Activated T-cell treated with anti-CD3 and anti-CD28 coated beads for 48 hours (primary cell): ENCODE results near the gene SEMG1.

Source experiments
- DNase-seq: peaks from one replicate; pipeline ENCODE4 v3.0.0-alpha.2; 2020; ENCODE audit warnings: low read depth

The SEMG1 gene

DNA sequence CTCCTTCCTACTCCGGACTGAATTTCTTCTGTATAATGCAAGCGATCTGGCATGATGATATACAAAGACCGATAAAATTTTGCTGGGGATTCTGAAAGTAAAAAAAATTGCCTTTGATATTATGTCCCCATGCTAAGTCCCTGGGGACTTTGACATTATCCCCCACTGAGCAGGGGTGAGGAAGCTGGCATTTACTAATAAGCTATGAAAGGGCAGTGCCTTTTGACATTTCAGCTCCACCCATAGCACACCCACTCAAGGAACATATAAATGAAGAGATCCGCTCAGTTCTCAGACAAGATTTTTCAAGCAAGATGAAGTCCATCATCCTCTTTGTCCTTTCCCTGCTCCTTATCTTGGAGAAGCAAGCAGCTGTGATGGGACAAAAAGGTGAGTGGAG lies 14.2 kb downstream of the SEMG1 start, which contains the start of gene SEMG2:
Gene SEMG2, plus strand, starts transcription at position 298 of the 400 bp plus-strand sequence. Its CDS starts 17 bp downstream, at position 315.
- no peak for DNase-seq

DNA sequence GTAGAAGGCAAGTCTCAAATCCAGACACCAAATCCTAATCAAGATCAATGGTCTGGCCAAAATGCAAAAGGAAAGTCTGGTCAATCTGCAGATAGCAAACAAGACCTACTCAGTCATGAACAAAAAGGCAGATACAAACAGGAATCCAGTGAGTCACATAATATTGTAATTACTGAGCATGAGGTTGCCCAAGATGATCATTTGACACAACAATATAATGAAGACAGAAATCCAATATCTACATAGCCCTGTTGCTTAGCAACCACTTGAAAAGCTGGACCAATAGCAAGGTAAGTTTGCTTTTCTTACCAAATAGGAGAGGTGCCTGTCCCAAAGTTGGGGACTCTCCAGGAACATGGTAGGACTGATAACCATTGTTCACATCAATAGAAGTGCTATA lies 16.3 kb downstream of the SEMG1 start:
- no peak for DNase-seq

DNA sequence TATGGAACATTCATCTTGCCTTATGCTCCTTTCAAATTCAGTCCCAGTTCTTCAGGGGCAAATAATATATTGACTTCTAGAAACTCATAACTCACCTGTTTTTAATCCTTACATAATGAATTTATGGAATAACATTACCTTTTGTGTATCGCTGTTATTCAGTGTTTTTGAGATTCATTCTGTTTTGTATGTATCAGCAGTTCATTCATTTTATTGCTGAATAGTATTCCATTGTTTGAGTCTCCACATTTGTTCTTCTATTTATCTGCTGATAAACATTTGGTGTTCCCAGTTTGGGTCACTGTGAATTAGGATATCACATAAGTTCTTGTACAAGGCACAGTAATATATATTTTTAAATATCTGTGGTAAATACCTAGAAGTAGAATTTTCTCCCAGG lies 19.5 kb downstream of the SEMG1 start:
- DNase-seq = no peak

DNA sequence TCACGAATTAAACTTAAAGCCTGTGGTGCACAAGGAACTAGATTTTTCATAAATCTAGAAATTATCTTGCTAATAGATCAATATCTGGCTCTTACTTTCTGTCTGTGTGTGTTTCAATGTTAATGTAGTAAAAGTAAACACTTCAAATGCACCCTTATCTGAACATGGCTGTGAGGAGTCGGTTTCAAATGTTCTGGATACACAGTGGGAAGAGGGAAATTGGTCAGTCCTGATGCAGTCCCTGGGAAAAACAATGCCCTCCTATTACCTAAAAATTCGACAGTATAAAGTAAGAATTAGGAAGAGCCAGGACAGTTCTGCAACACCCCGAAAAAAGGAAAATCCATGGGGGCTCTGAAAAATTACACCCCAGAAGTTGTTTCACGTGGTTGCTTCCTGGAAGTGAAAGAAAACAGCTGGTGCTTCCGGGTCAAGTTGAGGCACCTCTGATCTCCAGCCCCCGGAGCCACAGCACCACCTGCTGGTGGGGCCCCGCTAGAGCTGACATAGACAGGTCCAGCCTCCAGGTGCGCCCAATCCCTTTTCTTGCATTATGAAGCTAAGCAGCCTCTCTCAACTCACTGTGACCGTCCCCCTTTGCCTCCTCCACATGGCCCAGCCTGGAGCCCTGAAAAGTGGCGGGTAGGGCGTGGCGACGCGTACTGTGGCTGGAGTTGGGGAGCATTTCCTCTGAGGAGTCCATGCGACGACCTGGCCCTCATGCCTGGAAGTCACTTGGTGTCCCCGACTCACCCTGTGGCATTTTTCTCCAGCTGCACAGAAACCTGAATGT lies 22.6 kb downstream of the SEMG1 start:
- peak; percentile 59 for DNase-seq

DNA sequence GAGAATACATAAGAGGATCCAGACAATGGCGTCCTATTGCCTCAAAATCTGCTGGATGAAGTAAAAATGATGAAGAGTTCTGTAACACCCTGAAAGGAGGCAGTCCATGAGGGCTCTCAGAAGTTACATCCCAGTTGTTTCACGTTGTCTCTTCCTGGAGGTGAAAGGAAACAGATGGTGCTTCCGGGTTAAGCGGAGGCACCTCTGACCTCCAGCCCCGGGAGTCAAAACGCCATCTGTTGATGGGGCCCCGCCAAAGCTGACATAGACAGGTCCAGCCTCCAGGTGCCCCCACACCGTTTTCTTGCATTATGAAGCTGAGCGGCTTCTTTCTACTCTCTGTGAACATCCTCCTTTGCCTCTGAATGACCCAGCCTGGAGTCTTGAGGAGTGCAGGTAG lies 23.8 kb downstream of the SEMG1 start:
- DNase-seq = no peak

DNA sequence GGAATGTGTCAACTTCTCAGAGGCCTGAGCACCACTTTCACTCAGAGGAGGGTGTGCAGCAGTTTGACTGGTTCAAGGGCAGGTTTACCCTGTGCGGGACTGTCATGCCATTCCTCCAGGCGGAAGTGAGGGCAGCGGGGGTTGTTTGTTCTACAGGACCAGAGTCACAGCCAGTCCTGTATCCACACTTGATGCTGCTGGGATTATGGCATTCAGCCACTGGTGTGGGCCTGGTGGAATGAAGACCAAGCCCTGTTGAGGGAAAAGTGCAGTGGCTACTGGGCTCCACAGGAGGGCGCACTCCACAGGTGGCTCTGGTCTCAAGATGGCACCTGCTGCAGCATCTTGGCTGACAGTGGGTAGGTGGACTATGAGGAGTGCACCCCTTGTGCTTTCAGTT lies 29.2 kb downstream of the SEMG1 start:
- no peak for DNase-seq

DNA sequence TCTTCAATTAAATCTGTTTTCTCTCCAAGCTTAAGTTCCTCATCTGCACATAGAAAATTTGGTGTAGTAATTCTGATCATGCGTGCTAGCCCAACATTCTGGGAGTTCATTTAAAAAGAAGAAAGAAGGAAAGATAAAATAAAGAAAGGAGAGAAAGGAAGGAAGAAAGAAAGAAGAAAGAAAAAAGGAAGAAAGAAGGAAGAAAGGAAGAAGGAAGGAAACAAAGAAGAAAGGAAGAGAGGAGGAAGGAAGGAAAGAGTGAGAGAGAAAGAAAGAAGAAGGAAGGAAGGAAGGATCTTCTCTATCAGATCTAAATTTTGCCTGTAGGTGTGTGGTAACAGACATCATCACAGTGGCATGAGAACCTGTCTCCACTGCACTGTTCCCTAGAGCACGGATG lies 31.3 kb downstream of the SEMG1 start:
- no peak for DNase-seq

DNA sequence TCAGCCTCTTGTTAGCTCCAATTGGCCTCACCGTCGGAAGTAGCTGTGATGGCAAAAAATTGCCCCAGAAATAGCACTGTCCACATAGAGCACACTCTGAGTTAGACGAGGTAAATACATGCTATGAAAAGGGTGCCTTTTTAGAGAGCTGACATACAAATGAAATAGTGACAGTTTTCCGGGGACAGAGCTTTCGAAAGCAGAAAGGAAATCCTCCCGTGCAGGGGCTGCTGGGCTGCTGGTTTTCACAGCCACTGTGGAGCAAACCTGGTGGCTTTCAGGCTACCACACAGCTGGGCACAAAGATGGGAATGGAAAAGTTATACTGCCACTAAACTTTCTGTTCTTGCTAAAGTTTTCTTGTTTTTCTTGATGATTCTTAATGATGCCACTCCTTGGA lies 39.3 kb downstream of the SEMG1 start:
- no peak for DNase-seq

DNA sequence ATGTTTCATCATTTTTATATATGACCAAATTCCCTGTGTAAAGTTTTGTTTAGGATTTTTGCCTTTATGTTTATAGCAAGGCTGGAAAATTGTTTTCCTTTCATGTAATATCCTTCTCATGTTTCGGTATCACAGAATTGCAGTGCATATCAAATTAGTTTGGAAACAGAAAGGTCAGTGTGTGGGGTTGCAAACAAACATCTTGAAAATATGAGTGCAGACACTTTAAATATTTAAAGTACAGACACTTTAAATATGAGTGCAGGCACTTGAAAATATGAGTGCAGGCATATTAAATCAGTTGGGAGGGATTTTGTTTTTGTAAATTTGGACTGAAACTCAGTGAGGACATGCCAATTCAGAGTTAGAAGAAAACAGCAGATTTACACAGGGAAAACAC lies 41.0 kb downstream of the SEMG1 start:
- DNase-seq = no peak

DNA sequence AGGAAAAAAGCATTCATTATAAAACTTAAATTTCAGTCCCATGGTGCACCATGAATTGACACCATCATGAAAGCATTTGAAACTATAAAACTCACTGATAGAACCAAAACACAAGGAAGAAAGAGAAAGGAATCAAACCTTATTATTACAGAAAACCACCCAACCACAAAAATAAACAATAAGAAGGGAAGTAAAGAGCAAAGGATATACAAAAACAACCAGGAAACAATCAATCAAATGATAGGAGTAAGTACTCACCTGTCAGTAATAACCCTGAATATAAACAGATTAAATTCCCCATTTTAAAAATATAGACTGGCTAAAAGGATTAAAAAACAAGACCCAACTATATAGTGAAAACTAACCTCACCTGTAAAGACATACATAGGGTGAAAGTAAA lies 41.8 kb downstream of the SEMG1 start:
- DNase-seq = no peak

DNA sequence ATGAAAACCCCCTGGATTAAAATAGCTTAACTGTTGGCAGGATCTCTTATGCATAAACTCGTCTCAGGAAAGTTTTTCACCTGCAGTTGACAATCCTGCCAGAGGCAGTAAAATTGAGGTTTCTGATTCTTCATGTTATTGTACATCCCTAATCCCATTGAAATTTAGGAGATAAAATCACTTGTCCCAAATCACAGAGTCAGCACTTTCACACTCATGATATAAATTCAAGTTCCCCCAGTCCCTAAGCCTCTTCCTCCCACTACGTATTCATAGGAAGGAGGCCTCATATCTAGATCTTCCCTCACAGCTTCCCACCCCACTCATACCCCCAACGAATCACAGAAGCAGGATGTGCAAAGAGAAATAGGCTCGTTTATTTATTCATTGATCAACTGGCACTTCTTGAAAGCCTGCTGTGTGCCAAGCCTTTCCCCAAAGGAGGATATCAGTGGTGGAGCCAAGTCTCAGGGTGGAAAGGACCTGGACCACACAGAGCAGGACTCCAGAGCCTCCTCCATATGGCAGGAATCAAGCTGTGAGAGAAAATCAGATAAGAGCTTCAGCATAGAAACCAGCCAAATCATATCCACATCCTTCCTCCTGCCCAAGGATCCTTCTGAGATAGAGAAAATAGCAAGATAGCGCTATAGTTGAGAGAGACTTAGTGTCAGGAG lies 45.2 kb downstream of the SEMG1 start:
- DNase-seq = no peak

DNA sequence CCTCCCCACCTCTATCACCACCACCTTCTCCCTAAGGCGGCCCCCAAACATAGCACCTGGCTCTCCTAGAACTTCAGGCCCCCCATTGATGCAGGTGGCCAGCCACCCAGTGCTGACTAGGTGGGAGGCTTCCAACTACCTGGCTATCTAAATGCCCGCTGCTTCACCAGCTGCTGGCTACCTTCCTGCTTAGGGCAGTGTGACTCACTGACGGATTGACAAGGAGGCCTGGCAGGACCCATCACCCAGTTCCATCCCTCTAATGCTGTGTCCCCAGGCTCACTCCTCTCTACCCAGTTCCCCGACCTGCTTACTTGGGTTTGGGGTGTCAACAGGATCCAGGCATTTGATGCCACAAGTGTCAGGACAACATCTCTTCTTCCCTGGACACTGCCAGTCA lies 46.4 kb downstream of the SEMG1 start:
- DNase-seq = no peak

DNA sequence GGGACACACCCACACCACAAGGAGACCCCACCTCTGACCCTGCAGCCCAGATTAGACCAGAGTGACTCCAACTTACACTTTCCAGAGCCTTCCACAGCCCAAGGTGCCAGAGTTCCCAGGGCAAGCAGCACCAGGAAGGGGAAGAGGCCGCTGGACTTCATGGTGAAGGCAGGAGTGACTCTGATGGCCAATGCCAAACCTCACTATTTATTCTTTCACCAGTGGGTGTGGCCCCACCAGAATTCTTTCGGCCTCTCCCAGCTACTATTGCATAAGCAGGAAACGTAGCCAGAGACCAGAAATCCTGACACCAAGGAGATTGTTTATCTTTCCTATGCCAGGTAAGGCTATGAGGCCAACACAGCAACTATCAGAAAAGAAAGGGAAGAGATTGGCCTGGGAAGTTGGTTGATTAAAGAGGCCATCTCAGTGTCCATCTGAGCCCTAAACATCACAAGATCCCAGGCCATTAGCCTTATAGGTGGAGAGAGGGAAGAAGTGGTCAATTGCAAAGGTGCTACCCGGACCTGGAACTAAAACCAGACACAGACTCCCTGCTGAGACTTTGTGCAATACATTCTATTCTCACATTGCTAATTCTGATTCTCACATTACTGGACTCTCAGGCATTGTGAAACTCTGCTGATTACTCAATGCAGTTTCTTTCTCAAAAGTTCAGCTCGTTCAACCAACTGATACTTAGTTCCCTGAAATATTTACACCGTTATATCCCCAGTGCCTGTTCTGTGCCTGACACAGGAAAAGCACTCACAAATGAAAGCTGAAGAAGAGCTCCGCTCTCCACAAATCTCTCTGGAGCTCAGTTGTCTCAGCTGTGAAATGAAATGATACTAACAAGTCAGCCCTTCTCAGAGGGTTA lies 47.8 kb downstream of the SEMG1 start, which contains the start of gene SLPI:
Gene SLPI, minus strand, starts transcription at position 182 of the 880 bp plus-strand sequence. Its CDS starts 21 bp downstream, at position 161.
- no peak for DNase-seq

DNA sequence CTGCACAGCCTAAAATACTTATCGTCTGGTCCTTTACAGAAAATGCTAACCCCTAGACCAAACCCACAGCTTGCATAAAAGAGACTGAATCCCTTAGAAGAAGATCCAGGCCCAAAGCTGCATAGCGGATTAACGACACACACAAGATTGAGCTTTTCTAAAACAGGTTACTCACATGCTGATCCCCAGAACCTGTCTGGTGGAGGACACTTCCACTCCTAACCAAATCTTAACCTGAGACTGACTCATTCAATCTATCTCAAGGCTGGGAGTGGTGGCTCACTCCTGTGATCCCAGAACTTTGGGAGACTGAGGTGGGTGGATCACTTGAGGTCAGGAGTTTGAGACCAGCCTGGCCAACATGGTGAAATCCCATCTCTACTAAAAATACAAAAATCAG lies 50.3 kb downstream of the SEMG1 start:
- no peak for DNase-seq

DNA sequence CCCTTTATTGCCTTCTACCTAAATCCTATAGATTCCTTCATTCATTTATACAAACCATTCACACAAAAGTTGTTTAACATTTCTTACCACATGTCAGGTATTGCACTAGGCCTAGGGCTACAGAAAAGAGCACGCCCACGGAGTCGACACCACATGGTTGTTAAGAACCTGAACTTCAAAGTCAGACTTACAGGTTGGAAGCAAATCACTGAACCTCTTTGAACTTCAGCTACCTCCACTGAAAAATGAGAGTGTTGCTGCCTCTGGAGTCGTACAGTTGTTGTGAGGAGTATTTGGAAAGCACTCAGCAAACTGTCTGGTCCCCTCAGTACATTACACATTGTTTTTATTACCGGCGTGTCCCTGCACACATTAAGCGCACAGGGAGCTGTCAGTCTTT lies 50.9 kb downstream of the SEMG1 start:
- no peak for DNase-seq

DNA sequence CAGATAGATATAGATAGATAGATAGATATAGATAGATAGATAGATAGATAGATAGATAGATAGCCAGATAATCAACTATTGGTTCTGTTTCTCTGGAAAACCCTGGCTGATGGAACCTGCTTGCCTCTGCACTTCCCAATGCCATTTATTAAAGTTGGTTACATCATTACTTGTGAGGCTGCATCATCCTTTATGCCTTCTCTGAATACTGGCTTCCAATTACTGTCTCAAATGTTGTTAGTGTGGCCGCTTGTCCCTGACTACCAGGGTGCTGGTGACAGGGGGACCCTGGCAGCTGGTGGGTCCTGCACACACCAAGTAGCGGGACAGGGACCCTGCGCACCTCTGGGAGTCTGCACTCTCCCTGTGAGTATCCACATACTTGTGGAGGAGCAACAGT lies 51.4 kb downstream of the SEMG1 start:
- no peak for DNase-seq

DNA sequence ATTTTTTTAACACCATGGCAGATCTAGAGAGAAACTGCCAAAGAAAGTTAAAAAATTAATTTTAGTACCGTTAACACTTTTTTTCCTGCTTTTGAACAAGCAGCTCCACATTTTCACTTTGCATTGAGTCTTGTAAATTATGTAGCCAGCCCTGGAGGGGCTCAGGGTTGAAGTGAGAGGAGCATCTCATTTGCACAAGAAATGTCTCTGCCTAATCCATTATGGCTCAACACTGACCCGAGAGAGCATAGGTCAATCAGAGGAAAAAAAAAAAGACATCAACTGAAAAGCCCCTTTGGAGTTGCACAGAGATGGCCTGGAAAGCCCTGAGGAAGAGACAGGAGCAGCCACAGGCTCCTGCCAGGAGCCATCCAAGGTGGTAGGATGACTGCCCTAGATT lies 51.8 kb downstream of the SEMG1 start:
- DNase-seq = no peak
